GM12801 (cell line): ENCODE results near the gene SDR42E2.

Experiments used
- TF ChIP-seq, protein P1 (sequence below): IDR thresholded peaks from one replicate; pipeline ENCODE4 v1.5.1; 2011; ENCODE audit warnings: control low read depth; ENCODE audit not compliant: insufficient read length; ENCODE audit errors: extremely low read depth

The SDR42E2 gene

DNA sequence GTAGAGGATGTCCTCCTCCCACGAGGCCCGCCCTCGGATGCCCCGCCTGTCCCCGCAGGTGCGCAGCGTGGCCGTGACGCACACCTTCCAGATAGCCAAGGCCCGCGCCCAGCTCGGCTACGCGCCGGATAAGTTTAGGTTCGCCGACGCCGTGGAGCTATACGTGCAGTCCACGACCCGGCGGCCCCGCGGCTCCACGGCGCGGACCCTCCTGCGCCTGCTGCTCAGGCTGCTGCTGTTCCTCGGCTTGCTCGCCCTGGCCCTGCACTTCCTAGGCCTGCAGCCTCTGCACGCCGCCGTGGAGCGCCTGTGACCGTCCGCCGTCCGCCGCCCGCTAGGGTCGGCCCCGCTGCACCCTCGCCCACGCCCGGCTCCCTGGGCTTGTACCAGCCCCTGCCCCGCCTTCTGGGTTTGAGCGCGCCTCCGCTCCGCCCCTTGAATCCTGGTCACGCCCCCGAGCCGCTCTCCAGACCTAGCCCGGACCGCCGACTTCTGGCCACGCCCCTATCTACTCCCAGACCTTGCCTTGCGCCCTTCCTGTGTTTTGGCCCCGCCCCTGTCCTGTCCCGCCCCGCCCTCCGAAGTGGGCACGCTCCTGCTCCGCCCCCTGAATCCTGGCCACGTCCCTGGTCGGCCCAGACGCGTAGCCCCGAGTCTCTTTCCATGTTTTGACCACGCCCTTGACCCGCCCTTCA is 27.9 kb downstream of the SDR42E2 start:
- TF ChIP-seq, protein P1, sequence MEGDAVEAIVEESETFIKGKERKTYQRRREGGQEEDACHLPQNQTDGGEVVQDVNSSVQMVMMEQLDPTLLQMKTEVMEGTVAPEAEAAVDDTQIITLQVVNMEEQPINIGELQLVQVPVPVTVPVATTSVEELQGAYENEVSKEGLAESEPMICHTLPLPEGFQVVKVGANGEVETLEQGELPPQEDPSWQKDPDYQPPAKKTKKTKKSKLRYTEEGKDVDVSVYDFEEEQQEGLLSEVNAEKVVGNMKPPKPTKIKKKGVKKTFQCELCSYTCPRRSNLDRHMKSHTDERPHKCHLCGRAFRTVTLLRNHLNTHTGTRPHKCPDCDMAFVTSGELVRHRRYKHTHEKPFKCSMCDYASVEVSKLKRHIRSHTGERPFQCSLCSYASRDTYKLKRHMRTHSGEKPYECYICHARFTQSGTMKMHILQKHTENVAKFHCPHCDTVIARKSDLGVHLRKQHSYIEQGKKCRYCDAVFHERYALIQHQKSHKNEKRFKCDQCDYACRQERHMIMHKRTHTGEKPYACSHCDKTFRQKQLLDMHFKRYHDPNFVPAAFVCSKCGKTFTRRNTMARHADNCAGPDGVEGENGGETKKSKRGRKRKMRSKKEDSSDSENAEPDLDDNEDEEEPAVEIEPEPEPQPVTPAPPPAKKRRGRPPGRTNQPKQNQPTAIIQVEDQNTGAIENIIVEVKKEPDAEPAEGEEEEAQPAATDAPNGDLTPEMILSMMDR: no peak

GRCh38 chr16:22190776-22191531 is 28.6 kb downstream of the SDR42E2 start:
- TF ChIP-seq, protein P1: no peak

DNA sequence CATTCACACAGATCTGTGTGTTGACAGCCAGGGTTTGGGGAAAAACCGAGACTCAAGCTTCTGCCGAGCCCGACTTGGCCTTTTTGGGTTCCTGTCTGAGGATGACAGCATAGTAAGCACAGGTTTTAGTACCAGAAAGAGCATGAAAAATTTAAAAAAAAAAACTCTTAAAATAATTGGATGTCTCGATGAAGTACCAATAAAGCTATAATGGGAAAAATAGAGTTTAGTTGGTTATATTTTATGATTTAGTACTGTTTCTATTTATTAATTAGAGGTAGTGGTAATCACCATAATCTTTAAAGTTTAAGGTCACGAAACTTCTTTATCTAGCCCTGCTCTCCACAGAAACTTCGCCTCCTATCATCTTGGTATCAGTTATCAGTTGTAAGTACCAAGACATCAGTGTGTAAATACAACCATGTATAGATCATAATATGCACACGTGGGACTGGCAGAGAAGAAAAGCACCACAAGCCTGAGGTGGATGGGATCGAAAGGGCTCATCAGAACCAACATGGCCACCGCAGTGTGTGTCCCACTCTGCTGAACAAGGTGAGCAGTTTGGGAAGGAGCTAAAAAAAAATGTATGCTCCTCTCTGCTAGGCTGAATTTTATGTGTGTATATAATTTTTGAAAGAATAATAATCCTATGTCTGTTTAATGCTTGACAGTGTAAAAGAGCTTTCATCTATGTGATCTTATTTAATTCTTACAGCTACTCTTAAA is 29.4 kb downstream of the SDR42E2 start:
- TF ChIP-seq, protein P1: no peak

DNA sequence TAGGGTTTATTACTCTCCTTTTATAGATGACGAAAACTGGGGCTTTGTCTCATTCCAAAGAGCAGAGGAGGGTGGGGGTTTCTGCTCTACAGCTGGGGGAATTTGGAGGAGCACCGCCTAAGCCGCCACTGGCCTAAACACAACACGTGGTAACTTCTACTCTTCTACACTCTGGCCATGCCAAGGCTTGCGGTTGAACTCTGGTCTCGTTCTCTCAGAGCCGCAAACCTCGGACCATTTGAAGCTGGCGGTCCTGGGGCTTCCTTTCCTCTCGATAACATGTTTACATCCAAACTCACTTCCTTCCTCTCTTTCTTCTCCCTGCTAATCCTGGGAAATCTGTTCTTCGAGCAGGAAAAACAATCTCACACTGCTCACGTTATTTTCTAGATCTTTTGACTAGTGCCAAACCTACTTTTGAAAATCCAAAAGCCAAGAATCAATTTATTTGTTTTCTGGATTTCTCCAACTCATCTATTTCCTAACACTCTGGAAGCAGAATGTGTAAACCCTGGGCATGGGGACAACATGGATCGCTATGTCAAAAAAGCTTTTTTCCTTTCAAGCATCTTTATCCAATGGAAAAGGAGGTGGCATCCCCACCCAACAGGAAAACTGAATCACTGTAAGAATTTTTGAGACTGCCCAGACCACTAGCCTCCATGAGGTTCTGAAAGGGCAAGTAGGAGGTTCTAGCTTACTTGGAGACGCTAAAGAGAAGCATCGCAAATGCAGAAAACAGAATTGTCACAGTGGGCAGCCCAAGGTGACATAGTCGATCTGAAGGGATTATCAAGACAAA is 30.2 kb downstream of the SDR42E2 start:
- TF ChIP-seq, protein P1: no peak

DNA sequence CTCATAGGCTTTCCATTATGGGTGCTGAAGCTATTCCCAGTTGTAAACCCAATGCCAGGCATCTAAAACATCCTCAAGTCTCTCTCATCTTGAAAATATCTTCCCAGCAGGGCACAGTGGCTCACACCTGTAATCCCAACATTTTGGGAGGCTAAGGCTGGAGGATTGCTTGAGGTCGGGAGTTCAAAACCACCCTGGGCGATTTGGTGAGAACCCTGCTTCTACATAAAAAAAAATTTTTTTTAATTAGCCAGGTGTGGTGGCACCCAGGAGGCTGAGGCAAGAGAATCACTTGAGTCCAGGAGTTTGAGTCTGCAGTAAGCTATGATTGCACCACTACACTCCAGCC is 30.7 kb downstream of the SDR42E2 start:
- TF ChIP-seq, protein P1: no peak

DNA sequence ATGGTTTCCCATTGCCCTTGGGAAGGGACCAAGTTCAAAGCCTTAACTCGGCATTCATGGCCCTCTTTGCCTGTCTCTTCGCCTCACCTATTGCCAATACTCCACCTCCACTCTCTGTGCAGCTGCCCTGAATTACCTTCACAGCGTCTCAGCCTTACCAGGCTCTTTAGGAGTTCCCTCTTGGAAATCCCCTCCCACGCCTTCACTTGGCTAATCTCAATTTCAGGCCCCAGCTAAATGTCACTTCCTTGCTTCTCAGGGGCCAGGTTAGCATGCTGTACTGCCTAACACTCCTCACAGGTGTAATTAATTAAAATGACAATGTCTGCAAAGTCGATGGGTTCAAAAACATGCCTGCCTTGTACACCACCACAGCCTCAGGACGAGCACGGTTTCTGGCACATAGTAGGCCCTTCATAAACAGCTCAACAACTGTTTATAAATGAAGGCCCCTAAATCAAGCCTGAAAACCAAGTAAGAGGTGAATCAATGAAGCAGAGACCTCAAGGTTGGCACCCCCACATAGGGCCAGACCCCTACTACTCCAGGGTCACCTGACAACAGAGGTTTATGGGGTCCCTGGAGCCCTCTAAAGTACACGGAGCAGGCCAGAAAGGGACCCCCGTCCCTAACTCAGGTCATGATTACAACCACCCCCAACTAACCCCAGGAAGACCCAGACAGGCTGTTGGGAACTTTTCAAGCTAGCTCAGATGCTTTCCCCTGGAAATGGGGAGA is 32.6 kb downstream of the SDR42E2 start:
- TF ChIP-seq, protein P1: no peak
